ENCODE data around the gene USP30.
"Not testable (repeated sequence)": the region's sequence is repeated elsewhere in the genome, so short reads cannot be mapped to it uniquely, and the experiment has no call there.

Gene USP30

DNA sequence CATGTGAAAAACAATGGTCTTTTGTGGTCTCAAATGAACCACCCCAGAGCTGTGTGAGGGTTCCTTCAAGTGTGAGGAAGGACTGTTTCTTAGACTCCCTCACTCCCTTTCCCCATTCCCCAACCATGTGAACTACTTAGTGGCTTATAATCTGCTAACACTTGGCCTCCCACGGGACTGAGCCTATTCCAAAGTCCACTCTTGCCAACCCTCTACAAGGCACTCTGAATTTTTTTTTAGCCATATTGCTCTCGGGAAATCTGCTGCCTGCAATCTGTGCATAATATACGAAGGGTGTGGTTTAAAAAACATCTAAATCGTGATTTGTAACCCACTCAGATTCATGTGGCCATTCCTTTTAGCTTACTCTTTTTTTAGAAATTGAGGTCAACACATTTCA lies 34.1 kb upstream of the USP30 start:
- no peaks in the 10 kb centered on the region for H3K36me3 ChIP-seq (ENCODE audit: insufficient read depth, insufficient read length, low read length)
- H3K9ac ChIP-seq (ENCODE audit: insufficient read length, low read depth), result no peak overlapping the region
- TF ChIP-seq ZNF274 (IDR thresholded peaks at IDR 0.05; ENCODE audit: low read depth, low read length) (no peak), YY1 (IDR thresholded peaks at IDR 0.05; ENCODE audit: insufficient read depth, insufficient read length) (no peak), SUZ12 (IDR thresholded peaks at IDR 0.05; ENCODE audit: extremely low read depth, insufficient read depth, insufficient read length) (no peak)
- H3K4me1 ChIP-seq (ENCODE audit: insufficient read depth, insufficient read length), result no peaks in the 10 kb centered on the region
- DNase-seq (ENCODE audit: low read depth, low spot score), result no peak
- no peak overlapping the region for H3K4me3 ChIP-seq (ENCODE audit: insufficient read length, low read depth)
- no peaks in the 10 kb centered on the region for H3K9me3 ChIP-seq (ENCODE audit: insufficient read depth, low read length)
- peaks cover 9% of the 10 kb centered on the region for H3K27me3 ChIP-seq (ENCODE audit: insufficient read depth, insufficient read length)

GRCh38 chr12:109020146-109020795 lies 32.1 kb upstream of the USP30 start:
- Histone ChIP-seq H3K27me3 (ENCODE audit: insufficient read depth, insufficient read length) (peaks cover 9% of the 10 kb centered on the region), H3K9ac (ENCODE audit: insufficient read length, low read depth) (no peak overlapping the region), H3K4me3 (ENCODE audit: insufficient read length, low read depth) (no peak overlapping the region), H3K4me1 (ENCODE audit: insufficient read depth, insufficient read length) (no peaks in the 10 kb centered on the region), H3K36me3 (ENCODE audit: insufficient read depth, insufficient read length, low read length) (no peaks in the 10 kb centered on the region), H3K9me3 (ENCODE audit: insufficient read depth, low read length) (no peaks in the 10 kb centered on the region)
- DNase-seq (ENCODE audit: low read depth, low spot score), result no peak
- TF ChIP-seq SUZ12 (IDR thresholded peaks at IDR 0.05; ENCODE audit: extremely low read depth, insufficient read depth, insufficient read length) (no peak), ZNF274 (IDR thresholded peaks at IDR 0.05; ENCODE audit: low read depth, low read length) (no peak), YY1 (IDR thresholded peaks at IDR 0.05; ENCODE audit: insufficient read depth, insufficient read length) (no peak)

- H3K36me3 ChIP-seq (ENCODE audit: insufficient read depth, insufficient read length, low read length), result no peaks in the 10 kb centered on the region
- H3K9ac ChIP-seq (ENCODE audit: insufficient read length, low read depth), result no peak within 1 kb of the TSS
- H3K27me3 ChIP-seq (ENCODE audit: insufficient read depth, insufficient read length), result peaks cover 9% of the 10 kb centered on the region
- no peak for TF ChIP-seq YY1 (IDR thresholded peaks at IDR 0.05; ENCODE audit: insufficient read depth, insufficient read length)
- no peak for TF ChIP-seq SUZ12 (IDR thresholded peaks at IDR 0.05; ENCODE audit: extremely low read depth, insufficient read depth, insufficient read length)
- H3K4me1 ChIP-seq (ENCODE audit: insufficient read depth, insufficient read length), result no peaks in the 10 kb centered on the region
- peak; percentile 90 for DNase-seq (ENCODE audit: low read depth, low spot score)
- H3K4me3 ChIP-seq (ENCODE audit: insufficient read length, low read depth), result no peak within 1 kb of the TSS
- no peaks in the 10 kb centered on the region for H3K9me3 ChIP-seq (ENCODE audit: insufficient read depth, low read length)
Measured at GRCh38 chr12:109020796-109021380, 31.5 kb upstream of the USP30 start, which contains the start of gene SVOP. SVOP (minus strand) TSS chr12:109021068; CDS start chr12:109020868, 200 bp downstream.

DNA sequence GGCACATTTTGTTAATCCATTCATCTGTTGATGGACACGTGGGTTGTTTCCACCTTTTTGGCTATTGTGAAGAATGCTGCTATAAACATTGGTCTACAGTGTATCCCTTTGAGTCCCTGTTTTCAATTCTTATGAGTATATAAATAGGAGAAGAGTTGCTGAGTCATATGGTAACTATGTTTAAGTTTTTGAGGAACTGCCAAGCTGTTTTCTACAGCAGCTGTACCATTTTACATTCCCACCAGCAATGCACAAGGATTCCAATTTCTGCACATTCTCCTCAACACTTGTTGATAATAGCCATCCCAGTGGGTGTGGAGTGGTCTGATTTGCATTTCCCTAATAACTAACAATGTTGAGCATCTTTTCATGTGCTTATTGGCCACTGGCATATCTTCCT lies 24.6 kb upstream of the USP30 start:
- DNase-seq (ENCODE audit: low read depth, low spot score), result no peak
- Histone ChIP-seq H3K4me1 (ENCODE audit: insufficient read depth, insufficient read length) (no peaks in the 10 kb centered on the region), H3K36me3 (ENCODE audit: insufficient read depth, insufficient read length, low read length) (no peaks in the 10 kb centered on the region), H3K4me3 (ENCODE audit: insufficient read length, low read depth) (no peak overlapping the region), H3K9ac (ENCODE audit: insufficient read length, low read depth) (no peak overlapping the region), H3K9me3 (ENCODE audit: insufficient read depth, low read length) (peaks cover 21% of the 10 kb centered on the region; the same call in 1 of the 2 replicates), H3K27me3 (ENCODE audit: insufficient read depth, insufficient read length) (no peaks in the 10 kb centered on the region)
- TF ChIP-seq YY1 (IDR thresholded peaks at IDR 0.05; ENCODE audit: insufficient read depth, insufficient read length), result no peak
- TF ChIP-seq SUZ12 (IDR thresholded peaks at IDR 0.05; ENCODE audit: extremely low read depth, insufficient read depth, insufficient read length), result no peak
- no peak for TF ChIP-seq ZNF274 (IDR thresholded peaks at IDR 0.05; ENCODE audit: low read depth, low read length)

- not testable (repeated sequence) for H3K36me3 ChIP-seq (ENCODE audit: insufficient read depth, insufficient read length, low read length); H3K9ac ChIP-seq (ENCODE audit: insufficient read length, low read depth); H3K27me3 ChIP-seq (ENCODE audit: insufficient read depth, insufficient read length); H3K4me1 ChIP-seq (ENCODE audit: insufficient read depth, insufficient read length); H3K4me3 ChIP-seq (ENCODE audit: insufficient read length, low read depth); DNase-seq (ENCODE audit: low read depth, low spot score)
- peaks cover 21% of the 10 kb centered on the region; the same call in 1 of the 2 replicates for H3K9me3 ChIP-seq (ENCODE audit: insufficient read depth, low read length)
Measured at GRCh38 chr12:109028624-109029023, 23.8 kb upstream of the USP30 start.

- no peak overlapping the region for H3K9ac ChIP-seq (ENCODE audit: insufficient read length, low read depth)
- no peaks in the 10 kb centered on the region for H3K36me3 ChIP-seq (ENCODE audit: insufficient read depth, insufficient read length, low read length)
- H3K4me1 ChIP-seq (ENCODE audit: insufficient read depth, insufficient read length), result no peaks in the 10 kb centered on the region
- H3K9me3 ChIP-seq (ENCODE audit: insufficient read depth, low read length), result peaks cover 21% of the 10 kb centered on the region; the same call in 1 of the 2 replicates
- DNase-seq (ENCODE audit: low read depth, low spot score), result no peak
- TF ChIP-seq YY1 (IDR thresholded peaks at IDR 0.05; ENCODE audit: insufficient read depth, insufficient read length), result no peak
- no peak for TF ChIP-seq ZNF274 (IDR thresholded peaks at IDR 0.05; ENCODE audit: low read depth, low read length)
- no peak for TF ChIP-seq SUZ12 (IDR thresholded peaks at IDR 0.05; ENCODE audit: extremely low read depth, insufficient read depth, insufficient read length)
- no peaks in the 10 kb centered on the region for H3K27me3 ChIP-seq (ENCODE audit: insufficient read depth, insufficient read length)
- no peak overlapping the region for H3K4me3 ChIP-seq (ENCODE audit: insufficient read length, low read depth)
Measured at GRCh38 chr12:109029411-109029810, 23.0 kb upstream of the USP30 start.

DNA sequence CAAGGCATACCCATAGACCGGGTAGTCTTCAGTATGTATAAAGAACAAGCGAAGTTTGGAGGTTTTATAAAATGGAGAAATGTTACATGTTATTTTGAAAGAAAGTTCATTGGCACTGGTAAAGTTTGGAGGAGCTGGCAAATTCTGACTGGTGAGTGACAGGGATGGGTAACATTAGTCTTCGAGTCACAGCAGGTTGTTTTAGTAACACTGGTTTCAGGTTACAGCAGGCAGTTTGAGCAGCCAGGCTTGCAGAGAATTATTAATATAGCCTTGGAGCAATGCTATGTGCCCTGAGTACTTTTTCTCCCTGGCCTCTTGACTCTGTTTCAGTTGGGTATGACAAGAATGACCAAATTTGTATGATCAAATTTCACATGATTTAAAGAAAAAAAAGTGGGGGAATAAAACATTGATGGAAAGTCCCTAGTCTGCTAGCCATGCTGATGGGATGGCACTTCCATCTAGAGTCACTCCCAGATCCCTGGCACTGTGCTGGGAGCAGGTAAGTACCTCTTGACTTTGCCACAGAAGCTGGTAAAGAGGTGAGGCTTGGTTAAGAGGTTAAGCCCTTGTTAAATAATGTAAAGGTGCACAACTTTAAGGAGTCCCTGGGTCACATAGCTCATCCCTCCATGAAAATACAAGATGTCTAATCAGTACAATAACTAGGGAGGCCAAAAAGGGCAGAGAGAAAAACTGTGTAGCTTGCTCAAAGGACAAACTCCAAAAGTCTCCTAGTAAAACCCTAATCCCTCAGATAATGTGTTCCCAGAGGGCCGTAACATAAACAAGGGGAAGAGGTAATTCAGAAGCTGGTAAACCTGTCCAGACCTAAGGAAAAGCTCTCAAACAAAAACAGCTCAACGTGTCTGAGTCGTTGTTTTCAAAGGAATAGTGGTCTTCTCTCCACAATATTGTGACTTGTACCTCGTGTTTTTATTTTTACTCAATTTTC lies 18.9 kb upstream of the USP30 start:
- no peaks in the 10 kb centered on the region for H3K27me3 ChIP-seq (ENCODE audit: insufficient read depth, insufficient read length)
- H3K9me3 ChIP-seq (ENCODE audit: insufficient read depth, low read length), result peaks cover 15% of the 10 kb centered on the region; the same call in 1 of the 2 replicates
- no peak for TF ChIP-seq YY1 (IDR thresholded peaks at IDR 0.05; ENCODE audit: insufficient read depth, insufficient read length)
- DNase-seq (ENCODE audit: low read depth, low spot score), result no peak
- H3K36me3 ChIP-seq (ENCODE audit: insufficient read depth, insufficient read length, low read length), result no peaks in the 10 kb centered on the region
- H3K4me1 ChIP-seq (ENCODE audit: insufficient read depth, insufficient read length), result no peaks in the 10 kb centered on the region
- H3K9ac ChIP-seq (ENCODE audit: insufficient read length, low read depth), result no peak overlapping the region
- no peak overlapping the region for H3K4me3 ChIP-seq (ENCODE audit: insufficient read length, low read depth)

Data from NT2/D1 (cell line).